Esophagus squamous epithelium (tissue), 4 donors: ENCODE measurements around the gene NPRL2.

Source experiments
- CTCF ChIP-seq, 6 experiments: fragments of 450-650 bp in 4 of 6; fragments of 200-600 bp in 2 of 6; sonication (generic) in 2 of 6; IDR thresholded peaks; one replicate each; pipeline ENCODE4 v1.5.1; 2016 to 2019; ENCODE audit warnings: antibody characterized with exemption in 6 of 6, mild to moderate bottlenecking in 4 of 6, moderate library complexity in 4 of 6
- POLR2A ChIP-seq, 4 donors: fragments of 450-650 bp; IDR thresholded peaks; one replicate each; pipeline ENCODE4 v1.6.1; 2017; ENCODE audit warnings: antibody characterized with exemption in 4 of 4, mild to moderate bottlenecking in 4 of 4, moderate library complexity in 3 of 4

- TF ChIP-seq POLR2A (IDR thresholded peaks at IDR 0.05) (no peak), CTCF (IDR thresholded peaks at IDR 0.05) (no peak)
Measured at GRCh38 chr3:50359760-50360110, 9.2 kb upstream of the NPRL2 start.
